ENCODE measurements around the gene SCGB2B2. TPM values are rescaled to one million over a fixed set of nuclear protein-coding genes. Genes with fewer than 3 reads are reported as not detected.

Gene SCGB2B2
- total RNA-seq, 1 donor from 2014 or later: 1.5 TPM

DNA sequence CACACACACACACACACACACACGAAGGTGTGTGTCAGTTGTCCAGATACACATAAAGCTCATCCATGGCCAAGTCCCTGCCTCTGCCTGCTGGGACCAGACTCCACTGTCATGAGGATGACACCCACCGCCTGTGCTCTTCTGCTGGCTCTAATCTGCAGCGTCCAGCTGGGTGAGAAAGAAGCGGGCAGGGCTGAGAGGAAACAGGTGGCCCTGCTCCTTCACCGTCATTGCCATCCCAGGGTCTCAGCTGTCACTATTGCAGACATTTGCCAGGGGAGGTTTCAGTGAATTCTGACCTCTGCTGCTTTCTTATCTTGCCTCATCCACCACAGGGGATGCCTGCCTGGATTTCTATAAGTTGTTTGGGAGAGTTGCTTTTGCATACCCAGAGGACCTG is 31.4 kb downstream of the SCGB2B2 start:
- Histone ChIP-seq H3K27ac (no peak overlapping the region), H3K36me3 (no peaks in the 10 kb centered on the region), H3K9me3 (no peaks in the 10 kb centered on the region), H3K4me1 (no peaks in the 10 kb centered on the region), H3K27me3 (ENCODE audit: low read depth) (no peaks in the 10 kb centered on the region), H3K4me3 (no peak overlapping the region)
- ATAC-seq (no peak), DNase-seq (no peak)
- TF ChIP-seq, protein P1, sequence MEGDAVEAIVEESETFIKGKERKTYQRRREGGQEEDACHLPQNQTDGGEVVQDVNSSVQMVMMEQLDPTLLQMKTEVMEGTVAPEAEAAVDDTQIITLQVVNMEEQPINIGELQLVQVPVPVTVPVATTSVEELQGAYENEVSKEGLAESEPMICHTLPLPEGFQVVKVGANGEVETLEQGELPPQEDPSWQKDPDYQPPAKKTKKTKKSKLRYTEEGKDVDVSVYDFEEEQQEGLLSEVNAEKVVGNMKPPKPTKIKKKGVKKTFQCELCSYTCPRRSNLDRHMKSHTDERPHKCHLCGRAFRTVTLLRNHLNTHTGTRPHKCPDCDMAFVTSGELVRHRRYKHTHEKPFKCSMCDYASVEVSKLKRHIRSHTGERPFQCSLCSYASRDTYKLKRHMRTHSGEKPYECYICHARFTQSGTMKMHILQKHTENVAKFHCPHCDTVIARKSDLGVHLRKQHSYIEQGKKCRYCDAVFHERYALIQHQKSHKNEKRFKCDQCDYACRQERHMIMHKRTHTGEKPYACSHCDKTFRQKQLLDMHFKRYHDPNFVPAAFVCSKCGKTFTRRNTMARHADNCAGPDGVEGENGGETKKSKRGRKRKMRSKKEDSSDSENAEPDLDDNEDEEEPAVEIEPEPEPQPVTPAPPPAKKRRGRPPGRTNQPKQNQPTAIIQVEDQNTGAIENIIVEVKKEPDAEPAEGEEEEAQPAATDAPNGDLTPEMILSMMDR (IDR thresholded peaks at IDR 0.05): no peak
- intact Hi-C loops (cut with DNase I): no loop called here

DNA sequence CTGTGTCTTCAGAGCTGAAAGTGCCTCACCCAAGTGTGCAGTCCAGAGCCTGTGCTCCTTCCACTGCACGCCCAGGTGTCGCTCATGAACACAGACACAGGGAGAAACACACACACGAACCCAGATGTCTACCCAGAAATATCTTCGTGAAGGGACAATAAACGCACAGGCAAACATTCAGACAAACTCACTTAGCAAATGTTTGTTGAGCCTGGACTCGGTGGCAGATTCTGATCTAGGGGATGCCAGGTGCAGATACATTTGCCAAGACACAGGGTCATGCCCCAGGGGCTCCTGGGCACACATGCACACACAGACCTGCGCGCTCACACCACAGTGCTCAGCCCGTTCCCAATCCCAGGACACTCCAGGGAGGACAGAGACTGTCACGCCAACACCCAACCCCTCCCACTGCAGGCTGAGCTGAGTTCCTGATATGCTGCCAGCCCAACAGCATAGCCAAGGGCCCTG is 31.9 kb downstream of the SCGB2B2 start:
- Histone ChIP-seq H3K27me3 (ENCODE audit: low read depth) (no peaks in the 10 kb centered on the region), H3K9me3 (no peaks in the 10 kb centered on the region), H3K36me3 (no peaks in the 10 kb centered on the region), H3K4me1 (no peaks in the 10 kb centered on the region), H3K4me3 (no peak overlapping the region), H3K27ac (no peak overlapping the region)
- intact Hi-C loops (cut with DNase I): no loop called here
- TF ChIP-seq, protein P1 (IDR thresholded peaks at IDR 0.05): no peak
- ATAC-seq: no peak
- DNase-seq: no peak

DNA sequence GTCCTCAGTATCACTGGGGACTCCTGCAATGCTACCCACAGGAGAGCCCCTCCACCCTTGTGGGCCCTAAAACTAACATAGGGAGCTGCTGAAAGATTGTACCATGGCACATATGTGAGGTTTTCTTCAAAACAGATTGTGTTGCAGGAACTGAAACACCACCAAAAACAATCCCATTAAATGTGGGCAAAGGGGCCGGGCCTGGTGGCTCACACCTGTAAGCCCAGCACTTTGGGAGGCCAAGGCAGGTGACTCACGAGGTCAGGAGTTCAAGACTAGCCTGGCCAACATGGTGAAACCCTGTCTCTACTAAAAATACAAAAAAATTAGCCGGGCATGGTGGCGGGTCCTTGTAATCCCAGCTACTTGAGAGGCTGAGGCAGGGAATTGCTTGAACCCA is 34.7 kb downstream of the SCGB2B2 start:
- intact Hi-C loops (cut with DNase I): no loop called here
- Histone ChIP-seq H3K27me3 (ENCODE audit: low read depth) (no peaks in the 10 kb centered on the region), H3K36me3 (no peaks in the 10 kb centered on the region), H3K9me3 (no peaks in the 10 kb centered on the region), H3K4me3 (no peak overlapping the region), H3K4me1 (no peaks in the 10 kb centered on the region), H3K27ac (no peak overlapping the region)
- no peak for DNase-seq
- TF ChIP-seq, protein P1 (IDR thresholded peaks at IDR 0.05): no peak
- ATAC-seq: no peak

DNA sequence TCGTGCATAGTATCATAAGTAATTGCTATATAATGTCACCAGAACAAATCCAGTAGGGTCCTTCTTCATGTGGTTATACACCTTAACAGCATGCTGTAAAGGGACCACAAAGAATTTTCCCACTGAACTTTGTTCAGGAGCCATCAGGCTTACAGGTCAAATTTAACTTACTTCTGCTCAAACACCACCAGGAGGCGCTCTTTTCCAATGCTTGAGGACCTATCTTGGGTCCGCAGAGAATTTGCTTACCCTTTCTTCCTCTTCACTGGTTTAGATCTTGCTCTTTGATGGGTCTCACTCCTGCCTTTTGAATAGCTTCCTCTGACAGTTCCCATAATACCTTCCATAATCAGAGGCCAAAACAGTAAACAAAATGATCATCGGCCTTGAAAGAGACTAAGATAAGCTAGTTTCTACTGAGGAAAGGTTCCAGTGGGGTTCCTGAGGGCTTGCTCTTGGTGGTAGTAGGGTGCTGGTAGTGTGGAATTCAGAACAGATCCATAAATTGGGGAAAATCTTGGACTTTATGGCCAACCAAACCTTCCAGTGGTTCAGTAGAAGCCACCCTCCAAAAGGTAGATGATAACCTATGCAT is 37.4 kb downstream of the SCGB2B2 start:
- H3K27me3 ChIP-seq (ENCODE audit: low read depth): no peaks in the 10 kb centered on the region
- H3K9me3 ChIP-seq: peaks cover 11% of the 10 kb centered on the region
- DNase-seq: no peak
- peak; percentile 70 for ATAC-seq
- intact Hi-C loops (cut with DNase I): loop anchor here (5.0 kb wide), 1 partner anchor 73 kb away; no protein-coding TSS in a partner anchor
- TF ChIP-seq, protein P1 (IDR thresholded peaks at IDR 0.05): peak; percentile 83
- H3K36me3 ChIP-seq: no peaks in the 10 kb centered on the region
- no peak overlapping the region for H3K27ac ChIP-seq
- H3K4me3 ChIP-seq: no peak overlapping the region
- H3K4me1 ChIP-seq: no peaks in the 10 kb centered on the region

DNA sequence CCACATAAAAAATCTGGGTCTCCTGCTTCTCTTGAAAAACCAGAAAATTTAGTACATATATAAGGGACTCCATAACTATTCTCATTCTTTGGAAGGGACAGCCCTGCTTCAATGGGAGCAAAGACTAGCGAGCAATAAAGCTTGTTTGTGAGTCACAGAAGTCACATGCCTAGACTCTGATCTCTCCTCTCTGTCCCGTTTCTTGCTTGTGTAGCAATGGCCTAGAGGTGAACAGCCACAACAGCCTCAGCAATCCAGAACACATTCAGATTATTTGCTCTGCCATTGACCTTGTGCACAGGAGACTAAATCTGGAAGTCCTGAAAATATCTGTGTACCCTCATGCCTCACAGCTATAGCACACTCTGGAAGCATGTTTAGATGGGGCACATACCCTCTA is 43.2 kb downstream of the SCGB2B2 start:
- no peaks in the 10 kb centered on the region for H3K27me3 ChIP-seq (ENCODE audit: low read depth)

More for the DNA sequence above, 43.2 kb downstream of the SCGB2B2 start:
- ATAC-seq (no peak), DNase-seq (no peak)
- peaks cover 18% of the 10 kb centered on the region for H3K9me3 ChIP-seq
- no peak overlapping the region for H3K4me3 ChIP-seq
- intact Hi-C loops (cut with DNase I): no loop called here
- TF ChIP-seq, protein P1 (IDR thresholded peaks at IDR 0.05): no peak
- no peak overlapping the region for H3K27ac ChIP-seq
- no peaks in the 10 kb centered on the region for H3K36me3 ChIP-seq
- H3K4me1 ChIP-seq: no peaks in the 10 kb centered on the region

Other genes starting within 250 kb of the SCGB2B2 start
- 72.0 TPM for gene UBA2, start 248.8 kb downstream of the SCGB2B2 start, total RNA-seq
- 23.5 TPM for gene WTIP, start 195.4 kb downstream of the SCGB2B2 start, total RNA-seq
- 27.2 TPM for gene ZNF302, start 519 bp upstream of the SCGB2B2 start, total RNA-seq
- gene ZNF181, start 57.1 kb upstream of the SCGB2B2 start, total RNA-seq: 12.4 TPM
- 5.9 TPM for gene ZNF599, start 96.1 kb upstream of the SCGB2B2 start, total RNA-seq
- gene ZNF30, start 249.7 kb upstream of the SCGB2B2 start, total RNA-seq: 3.5 TPM

Data from lower lobe of right lung (tissue), 2 donors.